T-helper 17 cell (primary cell): ENCODE results near the gene JOSD2. TPM values are rescaled to one million over a fixed set of nuclear protein-coding genes. Genes with fewer than 3 reads are reported as not detected.
A peak's percentile ranks its signal among the peaks of the same experiment; 100 is the strongest.

Experiments
- ATAC-seq: fragments of 150-1000 bp; cut with Tn5 transposase; 2 replicates; pipeline ENCODE4 v1.10.0; 2021; ENCODE audit warnings: mild to moderate bottlenecking, moderate library complexity
- DNase-seq, 3 donors: peaks; one replicate each; pipeline versions ENCODE4 v3.0.0 to v3.0.0-alpha.2; 2020 to 2021
- H3K9me3 ChIP-seq: one replicate; pipeline ENCODE4 v1.7.0; 2013; ENCODE audit warnings: low read length, mild to moderate bottlenecking; ENCODE audit not compliant: control insufficient read depth, poor library complexity, severe bottlenecking
- H3K27ac Mint-ChIP-seq: one replicate; pipeline ENCODE4 v1.8.0; 2022; ENCODE audit warnings: mild to moderate bottlenecking, moderate library complexity, mixed read lengths
- H3K27me3 Mint-ChIP-seq: one replicate; pipeline ENCODE4 v1.8.0; 2022; ENCODE audit warnings: mixed read lengths
- H3K36me3 Mint-ChIP-seq: one replicate; pipeline ENCODE4 v1.8.0; 2022; ENCODE audit warnings: low read depth, mixed read lengths
- H3K4me1 Mint-ChIP-seq: one replicate; pipeline ENCODE4 v1.8.0; 2022; ENCODE audit warnings: mild to moderate bottlenecking, mixed read lengths
- H3K4me3 Mint-ChIP-seq: one replicate; pipeline ENCODE4 v1.8.0; 2022; ENCODE audit warnings: mild to moderate bottlenecking, moderate library complexity, mixed read lengths
- total RNA-seq, 4 donors: library from RNA in 2 of 4; stranded (reverse) in 2 of 4; gene quantifications; one replicate each; pipeline ENCODE4 v1.2.3 and lab custom pipeline; 2022 to 2026

Gene JOSD2
- total RNA-seq, 2 donors from 2014 or later = 14.9 to 18.0 TPM

- peaks cover 18% of the 10 kb centered on the region for H3K36me3 Mint-ChIP-seq
- DNase-seq (no peak), ATAC-seq (no peak)
- H3K9me3 ChIP-seq = no peaks in the 10 kb centered on the region
- peak overlapping the region; percentile 87 for H3K27ac Mint-ChIP-seq
- no peaks in the 10 kb centered on the region for H3K27me3 Mint-ChIP-seq
- H3K4me3 Mint-ChIP-seq = peak overlapping the region; percentile 76
- H3K4me1 Mint-ChIP-seq = peaks cover 45% of the 10 kb centered on the region
Observed at GRCh38 chr19:50490991-50491472, 20.0 kb downstream of the JOSD2 start.

DNA sequence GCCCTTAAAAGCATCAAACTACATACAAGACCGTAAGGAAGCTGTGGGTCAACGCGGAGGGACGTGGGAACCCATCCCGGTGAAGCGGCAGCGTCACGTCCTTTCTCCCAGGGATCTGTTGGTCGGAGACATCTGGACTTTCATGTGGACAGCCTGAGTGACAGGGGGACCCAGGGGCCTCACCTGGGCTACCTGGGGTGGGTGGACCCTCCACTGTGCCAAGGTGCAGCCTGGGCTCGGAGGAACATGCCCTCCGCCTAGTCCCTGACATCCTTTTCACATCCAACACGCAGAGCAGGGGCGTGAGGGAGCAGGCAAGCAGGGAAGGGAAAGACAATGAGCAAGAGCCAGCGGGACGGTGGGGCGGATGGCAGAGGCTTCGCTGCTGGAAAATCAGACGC, 20.6 kb downstream of the JOSD2 start:
- no peaks in the 10 kb centered on the region for H3K9me3 ChIP-seq
- Mint-ChIP-seq H3K27me3 (no peaks in the 10 kb centered on the region), H3K27ac (peak overlapping the region; percentile 87), H3K36me3 (peaks cover 19% of the 10 kb centered on the region), H3K4me3 (peak overlapping the region; percentile 45), H3K4me1 (peaks cover 46% of the 10 kb centered on the region)
- no peak for DNase-seq
- ATAC-seq = no peak

DNA sequence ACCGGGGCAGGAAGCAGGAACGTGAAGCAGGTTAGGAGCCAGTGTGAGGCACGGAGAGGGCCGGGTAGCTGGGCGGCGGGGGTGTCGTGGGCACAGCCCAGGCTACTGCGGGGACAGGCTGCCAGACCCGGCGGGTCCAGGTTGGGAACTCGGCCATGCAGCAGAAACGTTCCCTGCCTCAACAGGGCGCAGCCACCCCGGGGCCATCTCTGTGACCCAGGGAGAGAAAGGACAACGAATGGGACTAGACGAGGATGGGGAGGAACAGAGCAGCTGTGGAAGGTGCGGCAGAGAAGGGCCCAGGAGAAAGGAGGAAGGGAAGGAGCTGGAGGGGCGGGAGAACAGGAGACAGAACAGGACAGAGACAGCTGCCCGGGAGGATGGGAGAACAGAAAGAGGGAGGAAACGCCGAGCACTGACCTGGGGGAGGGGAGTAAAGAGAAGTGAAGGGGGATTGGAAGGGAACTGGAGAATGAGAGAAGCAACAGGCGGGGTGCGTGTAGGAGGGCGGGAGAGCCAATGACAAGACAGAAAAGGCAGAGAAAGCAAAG, 21.5 kb downstream of the JOSD2 start:
- H3K27ac Mint-ChIP-seq = no peak overlapping the region
- ATAC-seq (no peak), DNase-seq (no peak)
- peaks cover 15% of the 10 kb centered on the region for H3K36me3 Mint-ChIP-seq
- H3K27me3 Mint-ChIP-seq = no peaks in the 10 kb centered on the region
- peaks cover 42% of the 10 kb centered on the region for H3K4me1 Mint-ChIP-seq
- peak overlapping the region; percentile 71 for H3K4me3 Mint-ChIP-seq
- no peaks in the 10 kb centered on the region for H3K9me3 ChIP-seq

GRCh38 chr19:50488389-50489194, 22.4 kb downstream of the JOSD2 start:
- no peaks in the 10 kb centered on the region for H3K9me3 ChIP-seq
- DNase-seq = no peak
- Mint-ChIP-seq H3K36me3 (peaks cover 13% of the 10 kb centered on the region), H3K27me3 (no peaks in the 10 kb centered on the region), H3K4me1 (peaks cover 39% of the 10 kb centered on the region), H3K27ac (peak overlapping the region; percentile 74), H3K4me3 (peak overlapping the region; percentile 71)
- ATAC-seq = no peak

DNA sequence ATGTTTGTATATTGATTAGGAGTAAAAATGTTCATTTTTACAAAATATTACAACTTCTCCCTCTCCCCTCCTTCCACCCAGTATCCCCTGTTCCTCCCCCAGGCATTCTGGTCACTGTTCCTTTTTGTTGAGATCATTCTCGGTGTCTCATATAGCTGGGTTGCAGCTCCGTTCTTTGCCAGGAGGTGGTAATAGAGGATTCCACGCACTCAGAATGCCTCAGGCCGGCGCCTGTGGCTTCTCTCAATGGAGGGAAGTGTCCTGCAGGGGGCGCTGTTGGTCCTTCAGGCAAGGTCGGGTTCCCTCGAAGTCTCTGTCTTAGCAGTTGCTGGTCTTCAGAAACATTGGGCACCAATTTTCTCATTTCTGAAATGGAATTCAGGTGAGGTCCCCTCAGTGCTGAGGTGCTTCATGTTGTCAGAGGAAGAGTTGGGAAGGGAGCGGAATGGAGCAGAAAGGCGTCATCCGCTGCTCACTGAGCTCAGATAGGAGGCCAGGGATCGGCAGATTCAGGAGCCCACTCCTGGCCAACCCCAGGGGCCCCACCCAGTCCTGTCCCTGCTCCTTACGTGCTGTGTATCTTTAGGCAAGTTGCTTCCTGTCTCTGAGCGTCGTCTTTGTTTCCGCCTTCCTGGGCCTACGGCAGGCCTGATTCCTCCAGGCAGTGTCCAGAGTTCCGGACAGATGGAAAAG, 24.0 kb downstream of the JOSD2 start:
- peak overlapping the region; percentile 74 for H3K27ac Mint-ChIP-seq
- H3K36me3 Mint-ChIP-seq = peaks cover 13% of the 10 kb centered on the region
- H3K9me3 ChIP-seq = no peaks in the 10 kb centered on the region
- H3K4me1 Mint-ChIP-seq = peaks cover 38% of the 10 kb centered on the region
- ATAC-seq (peak; percentile 40), DNase-seq (peak in 1 of 3 donors; percentile 46)
- H3K4me3 Mint-ChIP-seq = no peak overlapping the region
- no peaks in the 10 kb centered on the region for H3K27me3 Mint-ChIP-seq

GRCh38 chr19:50485284-50485955, 25.6 kb downstream of the JOSD2 start:
- Mint-ChIP-seq H3K27me3 (no peaks in the 10 kb centered on the region), H3K27ac (peak overlapping the region; percentile 39), H3K36me3 (peaks cover 11% of the 10 kb centered on the region), H3K4me3 (peak overlapping the region; percentile 9), H3K4me1 (peaks cover 31% of the 10 kb centered on the region)
- no peaks in the 10 kb centered on the region for H3K9me3 ChIP-seq
- no peak for DNase-seq
- ATAC-seq = no peak

GRCh38 chr19:50482916-50483315, 28.1 kb downstream of the JOSD2 start:
- no peak overlapping the region for H3K4me3 Mint-ChIP-seq
- H3K9me3 ChIP-seq = no peaks in the 10 kb centered on the region
- H3K27me3 Mint-ChIP-seq = no peaks in the 10 kb centered on the region
- DNase-seq (no peak), ATAC-seq (no peak)
- H3K27ac Mint-ChIP-seq = peak overlapping the region; percentile 16
- peaks cover 6% of the 10 kb centered on the region for H3K36me3 Mint-ChIP-seq
- H3K4me1 Mint-ChIP-seq = peaks cover 20% of the 10 kb centered on the region

- H3K36me3 Mint-ChIP-seq = peaks cover 6% of the 10 kb centered on the region
- H3K4me1 Mint-ChIP-seq = peaks cover 21% of the 10 kb centered on the region
Observed at GRCh38 chr19:50482271-50482855, 28.6 kb downstream of the JOSD2 start.

GRCh38 chr19:50481351-50482149, 29.4 kb downstream of the JOSD2 start:
- ATAC-seq (no peak), DNase-seq (no peak)
- H3K9me3 ChIP-seq = no peaks in the 10 kb centered on the region
- peak overlapping the region; percentile 85 for H3K27ac Mint-ChIP-seq
- H3K4me3 Mint-ChIP-seq = no peak overlapping the region
- peaks cover 23% of the 10 kb centered on the region for H3K4me1 Mint-ChIP-seq
- H3K27me3 Mint-ChIP-seq = no peaks in the 10 kb centered on the region
- peaks cover 6% of the 10 kb centered on the region for H3K36me3 Mint-ChIP-seq

More at GRCh38 chr19:50482271-50482855, 28.6 kb downstream of the JOSD2 start:
- no peaks in the 10 kb centered on the region for H3K27me3 Mint-ChIP-seq
- ATAC-seq (no peak), DNase-seq (no peak)
- H3K4me3 Mint-ChIP-seq = no peak overlapping the region
- H3K27ac Mint-ChIP-seq = no peak overlapping the region
- H3K9me3 ChIP-seq = no peaks in the 10 kb centered on the region

- DNase-seq (no peak), ATAC-seq (no peak)
- H3K4me3 Mint-ChIP-seq = no peak overlapping the region
- H3K27me3 Mint-ChIP-seq = no peaks in the 10 kb centered on the region
- peaks cover 29% of the 10 kb centered on the region for H3K4me1 Mint-ChIP-seq
- H3K27ac Mint-ChIP-seq = peak overlapping the region; percentile 85
- no peaks in the 10 kb centered on the region for H3K9me3 ChIP-seq
- H3K36me3 Mint-ChIP-seq = peaks cover 6% of the 10 kb centered on the region
Observed at GRCh38 chr19:50480281-50481111, 30.5 kb downstream of the JOSD2 start.

- H3K4me3 Mint-ChIP-seq = no peak overlapping the region
- peaks cover 3% of the 10 kb centered on the region for H3K36me3 Mint-ChIP-seq
- no peaks in the 10 kb centered on the region for H3K27me3 Mint-ChIP-seq
- peaks cover 31% of the 10 kb centered on the region for H3K4me1 Mint-ChIP-seq
- H3K27ac Mint-ChIP-seq = no peak overlapping the region
- ATAC-seq (no peak), DNase-seq (no peak)
- no peaks in the 10 kb centered on the region for H3K9me3 ChIP-seq
Observed at GRCh38 chr19:50479761-50480251, 31.2 kb downstream of the JOSD2 start.
